Activated naive CD8-positive, alpha-beta T cell treated with anti-CD3 and anti-CD28 coated beads, Interleukin-2, amount 50 U/mL, for 16 hours (primary cell): ENCODE data around the gene TYMP.

ENCODE experiments used
- DNase-seq: peaks from one replicate; pipeline ENCODE4 v3.0.0-alpha.2; 2020; ENCODE audit warnings: low read depth, low spot score

The TYMP gene

DNA sequence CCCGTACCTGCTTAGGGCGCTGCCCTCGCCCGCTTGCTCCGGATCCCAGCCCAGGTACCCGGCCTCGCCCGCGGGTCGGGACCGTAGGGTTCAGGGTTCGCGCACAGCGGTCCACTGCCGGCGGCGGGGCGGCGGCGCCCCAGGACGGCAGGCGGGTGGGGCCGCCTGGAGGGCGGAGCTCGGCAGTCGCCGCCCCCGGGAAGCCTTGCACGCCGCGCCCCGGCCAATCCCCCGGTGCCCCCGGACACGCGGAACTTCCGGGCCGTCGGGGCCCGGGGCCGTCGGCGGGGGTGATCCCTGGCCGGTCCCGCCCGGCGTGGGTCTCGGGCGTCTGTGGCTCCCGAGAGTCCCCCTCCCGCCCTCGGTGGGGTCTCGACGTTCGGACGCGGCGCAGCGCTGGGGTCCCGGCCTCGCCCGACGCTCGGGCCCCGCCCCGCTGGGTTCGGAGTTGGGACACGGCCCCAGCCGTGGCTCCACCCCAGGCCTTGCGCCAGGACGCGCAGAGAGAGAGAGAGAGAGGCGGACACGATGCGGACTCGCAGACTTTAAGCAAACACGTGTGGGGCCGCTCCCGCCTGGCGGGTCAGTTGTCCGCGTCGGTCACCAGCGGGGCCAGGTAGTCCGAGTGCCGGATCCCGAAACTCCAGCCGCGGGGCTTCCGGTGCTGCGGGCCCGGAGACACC lies at the start of gene TYMP:
TYMP (minus strand) TSS at position 116 of the 683 bp plus-strand sequence. CDS start 303 bp downstream, outside the sequence.
- DNase-seq: no peak

DNA sequence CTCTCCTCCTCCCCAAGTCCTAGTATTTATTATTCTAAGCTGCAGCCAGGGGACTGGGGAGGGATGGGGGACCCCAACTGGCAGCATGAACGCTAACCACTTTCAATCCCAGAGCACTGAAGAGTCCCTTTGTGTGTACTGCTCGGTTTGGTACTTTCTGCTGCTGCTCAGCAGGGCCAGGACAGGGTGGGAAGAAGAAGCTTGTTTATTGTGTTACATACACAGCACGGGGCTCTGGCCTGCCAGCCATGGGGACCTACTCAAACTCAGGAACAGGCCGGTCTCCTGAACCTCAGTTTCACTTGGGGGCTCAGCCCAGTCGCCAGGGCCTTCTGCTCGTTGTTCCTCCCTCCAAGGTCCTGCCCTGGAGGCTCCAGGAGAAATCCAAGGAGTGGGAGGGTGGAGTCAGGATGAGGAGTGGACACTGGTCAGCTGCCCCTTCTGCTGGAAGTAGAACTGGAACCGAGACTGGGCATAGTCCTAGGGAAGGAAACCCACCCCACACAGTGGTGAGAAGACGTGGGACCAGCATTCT lies 49.0 kb upstream of the TYMP start:
- no peak for DNase-seq

- no peak for DNase-seq
Observed at GRCh38 chr22:50577987-50578775, 48.4 kb upstream of the TYMP start, which contains the start of gene CPT1B. TSS of gene CPT1B (minus strand) at chr22:50578427. CDS start at chr22:50577915, 512 bp downstream.

GRCh38 chr22:50577697-50577986 lies 47.8 kb upstream of the TYMP start:
- no peak for DNase-seq

DNA sequence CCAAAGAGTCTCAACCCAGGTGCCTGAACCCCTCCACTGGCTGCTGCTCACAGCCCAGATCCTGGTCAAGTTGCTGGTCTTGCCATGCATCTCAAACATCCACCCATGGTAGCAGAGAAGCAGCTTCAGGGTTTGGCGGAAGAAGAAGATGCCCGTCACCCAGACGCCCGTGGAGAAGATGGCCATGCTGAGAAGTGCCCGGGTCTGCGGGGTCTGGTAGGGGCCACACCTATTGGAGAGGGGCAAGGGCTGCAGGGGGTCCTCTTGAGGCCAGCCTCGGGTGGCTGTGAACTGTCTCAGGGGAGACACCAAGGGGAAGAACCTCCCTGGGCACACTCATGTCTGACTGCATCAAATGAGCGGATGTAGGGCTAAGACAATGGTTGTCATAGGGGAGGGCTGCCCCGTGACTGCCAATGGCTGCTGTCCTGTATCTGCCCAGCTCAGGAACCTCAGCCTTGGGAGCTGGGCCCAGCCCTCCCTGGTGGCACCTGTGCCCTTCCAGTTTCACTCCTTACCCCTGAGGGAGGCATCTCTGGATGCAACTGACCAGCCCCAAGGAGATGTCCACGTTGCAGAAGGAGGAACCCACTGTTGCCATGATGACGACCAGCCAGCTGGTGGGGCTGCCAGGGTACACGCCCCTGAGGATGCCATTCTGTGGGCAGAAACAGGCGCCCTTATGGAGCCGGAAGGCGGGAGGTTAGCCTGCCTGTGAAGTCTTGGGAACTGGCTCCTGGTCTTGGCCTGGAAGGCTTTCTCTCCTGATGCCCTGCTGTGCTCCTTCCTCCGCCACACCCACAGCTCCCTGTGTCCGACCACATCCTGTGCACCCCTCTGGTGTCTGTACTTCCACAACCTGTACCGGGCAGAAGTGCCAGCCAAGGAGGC lies 47.2 kb upstream of the TYMP start:
- DNase-seq: no peak

GRCh38 chr22:50576070-50576469 lies 46.3 kb upstream of the TYMP start:
- DNase-seq: no peak

GRCh38 chr22:50575426-50575941 lies 45.7 kb upstream of the TYMP start:
- no peak for DNase-seq

GRCh38 chr22:50574383-50574755 lies 44.6 kb upstream of the TYMP start:
- DNase-seq: no peak

DNA sequence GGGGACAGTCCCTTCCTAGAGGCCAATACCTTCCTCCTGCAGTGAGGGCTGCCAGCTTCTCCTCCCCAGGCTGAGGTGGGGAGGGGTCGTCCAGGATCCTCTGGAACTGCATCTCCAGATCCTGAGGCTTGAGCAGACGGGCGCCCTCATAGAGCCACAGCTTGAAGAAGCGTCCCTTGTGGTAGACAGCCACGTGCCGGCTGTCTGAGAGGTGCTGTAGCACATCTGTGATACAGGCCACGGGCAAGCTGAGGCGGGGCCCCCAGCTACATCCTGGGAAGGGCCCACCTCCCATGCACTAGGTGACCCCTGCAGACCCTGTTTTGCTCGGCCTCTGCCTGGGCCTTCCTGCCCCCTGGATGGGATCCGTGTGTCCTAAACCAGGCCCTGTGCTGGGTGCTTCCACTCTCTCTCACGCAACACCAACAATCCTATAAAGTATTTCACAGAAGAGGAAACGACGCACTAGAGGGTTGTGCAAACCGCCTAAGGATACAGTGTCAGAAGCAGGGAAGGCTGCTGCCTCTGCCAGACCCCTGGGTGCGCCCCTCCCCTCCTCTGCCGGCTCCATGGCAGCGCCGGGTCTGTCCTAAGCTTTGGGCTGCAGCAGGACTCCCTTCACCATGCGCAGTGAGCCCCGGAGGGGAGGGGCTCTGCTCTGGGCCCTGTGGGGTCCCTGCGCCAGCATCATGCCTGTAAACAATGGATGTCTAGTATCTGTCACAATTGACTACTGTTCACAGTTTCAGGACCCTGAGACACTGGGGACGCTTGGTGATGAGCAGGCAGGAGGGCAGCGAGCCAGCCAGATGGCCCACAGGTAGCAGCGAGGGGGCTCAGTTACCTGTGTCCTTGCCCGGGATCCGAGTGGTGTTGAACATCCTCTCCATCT lies 43.9 kb upstream of the TYMP start:
- DNase-seq: no peak

DNA sequence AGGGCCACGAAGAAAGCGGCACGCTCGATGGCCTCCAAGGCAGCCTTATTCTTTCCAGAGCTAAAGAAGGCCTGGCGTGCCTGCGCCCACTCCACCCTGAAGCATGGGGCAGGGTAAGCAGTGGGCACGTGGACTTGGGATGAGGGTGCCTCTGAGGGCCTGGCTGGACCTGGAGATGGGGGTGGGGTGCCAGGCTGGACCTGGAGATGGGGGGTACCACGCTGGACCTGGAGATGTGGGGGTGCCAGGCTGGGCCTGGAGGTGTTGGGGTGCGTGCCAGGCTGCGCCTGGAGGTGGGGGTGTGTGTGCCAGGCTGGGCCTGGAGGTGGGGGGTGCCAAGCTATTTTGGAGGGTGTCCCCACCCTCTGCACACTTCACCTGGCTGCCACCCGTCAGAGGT lies 43.2 kb upstream of the TYMP start:
- DNase-seq: no peak

DNA sequence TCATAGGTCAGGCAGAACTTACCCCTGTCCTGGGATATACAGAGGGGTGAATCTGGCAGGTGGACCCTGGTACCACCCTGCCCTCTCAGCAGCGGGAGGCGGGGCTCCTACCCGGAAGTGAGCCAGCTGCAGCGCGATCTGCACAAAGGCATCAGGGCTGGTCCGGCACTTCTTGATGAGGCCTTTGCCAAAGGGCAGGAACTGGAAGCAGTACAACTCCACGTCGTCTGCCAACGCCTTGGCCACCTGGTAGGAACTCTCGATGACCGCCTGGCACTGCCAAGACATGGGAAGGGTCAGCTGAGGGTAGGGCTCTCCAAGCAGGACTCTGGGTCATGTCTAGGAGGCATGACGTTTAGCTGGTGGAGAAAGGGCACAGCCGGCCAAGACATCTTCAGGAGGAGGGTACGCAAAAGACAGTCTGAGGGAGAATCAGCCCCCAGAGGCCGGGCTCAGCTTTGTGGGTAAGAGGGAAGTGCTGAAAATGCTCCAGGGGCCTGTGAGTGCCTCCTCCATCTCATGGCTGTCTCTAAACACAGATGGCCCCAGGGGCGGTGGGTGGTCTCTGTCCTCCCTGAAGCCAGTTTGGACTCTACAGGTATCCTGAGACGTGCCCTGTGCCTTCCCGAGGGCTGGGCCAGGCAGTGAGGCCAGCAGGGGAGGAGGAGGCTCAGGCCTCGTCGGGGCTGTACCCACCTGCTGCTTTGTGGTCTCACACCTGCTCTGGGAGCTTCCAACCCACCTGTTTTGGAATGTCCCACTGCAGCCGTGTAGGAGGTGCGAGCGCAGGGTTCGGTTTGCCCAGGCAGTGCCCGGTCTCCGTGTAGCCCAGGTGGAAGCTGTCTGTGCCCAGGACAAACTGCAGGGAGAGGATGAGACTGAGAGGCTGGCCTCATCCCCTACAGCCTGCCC lies 41.7 kb upstream of the TYMP start:
- DNase-seq: no peak

DNA sequence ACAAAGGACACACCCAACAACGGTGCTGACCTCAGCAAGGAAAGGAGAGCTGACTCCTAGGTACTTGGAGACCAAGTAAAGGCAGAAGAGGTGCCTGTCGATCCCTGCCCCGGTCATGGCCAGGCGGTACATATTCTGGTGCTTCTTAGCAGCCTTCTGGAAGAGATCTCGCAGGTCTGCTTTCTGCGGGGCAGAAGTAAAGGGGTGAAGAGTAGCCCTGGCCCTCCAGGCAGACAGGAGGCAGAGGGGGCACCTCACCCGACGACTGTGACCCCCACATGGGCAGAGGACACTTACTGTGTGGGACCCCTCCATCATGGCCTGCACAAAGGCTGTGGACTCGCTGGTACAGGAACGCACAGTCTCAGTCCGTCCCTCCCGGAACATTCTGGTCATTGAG lies 41.0 kb upstream of the TYMP start:
- no peak for DNase-seq

GRCh38 chr22:50569896-50570535 lies 40.2 kb upstream of the TYMP start:
- DNase-seq: no peak

- no peak for DNase-seq
Observed at GRCh38 chr22:50569041-50569459, 39.2 kb upstream of the TYMP start.

GRCh38 chr22:50568626-50569025 lies 38.8 kb upstream of the TYMP start:
- no peak for DNase-seq

GRCh38 chr22:50567721-50568252 lies 38.0 kb upstream of the TYMP start:
- no peak for DNase-seq

- no peak for DNase-seq
Observed at GRCh38 chr22:50564289-50564688, 34.5 kb upstream of the TYMP start.

DNA sequence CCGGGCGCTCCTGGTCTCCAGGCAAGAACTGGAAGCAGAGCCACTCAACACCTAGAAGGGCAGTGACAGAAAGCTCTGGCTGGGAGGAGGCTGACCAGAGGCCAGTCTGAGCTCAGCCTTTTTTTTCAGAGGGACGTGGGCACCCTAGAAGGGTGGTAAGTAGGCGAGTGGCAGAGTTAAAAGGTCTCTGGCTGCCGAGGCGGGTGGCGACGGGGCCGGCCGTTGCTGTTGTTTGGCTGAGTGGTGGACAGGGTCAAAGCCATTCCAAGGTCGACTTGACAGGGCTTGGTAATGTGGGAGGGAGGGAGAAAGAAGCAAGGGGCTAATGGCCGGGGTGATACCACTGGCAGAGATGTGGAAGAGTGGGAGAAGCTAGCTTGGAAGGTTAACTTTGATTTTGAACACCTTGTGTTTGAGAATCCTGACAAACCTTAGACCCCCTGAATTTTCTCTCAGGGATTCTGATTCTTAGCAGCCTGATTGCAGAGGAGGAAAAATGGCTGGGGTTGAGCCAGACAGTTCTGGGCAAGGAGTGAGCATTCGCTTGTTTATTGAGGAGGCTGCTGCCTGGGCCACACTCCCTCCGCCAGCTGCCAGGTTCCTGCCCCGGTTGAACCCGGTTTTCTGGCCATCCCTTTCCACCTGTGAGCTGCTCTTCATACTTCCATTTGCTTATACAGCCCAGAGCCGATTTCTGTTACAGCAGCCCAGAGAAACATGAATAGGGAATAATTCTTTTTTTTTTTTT lies 33.8 kb upstream of the TYMP start:
- no peak for DNase-seq
